PC-3 (cell line): ENCODE measurements around the gene CRAMP1.

ENCODE experiments used
- CTCF ChIP-seq: fragments of 300-600 bp; sonication (generic); conservative IDR thresholded peaks from 2 replicates; pipeline ENCODE4 v1.5.1; 2017; ENCODE audit warnings: antibody characterized with exemption, low read depth, mild to moderate bottlenecking, low read length
- EZH2phosphoT487 ChIP-seq: fragments of 300-600 bp; sonication (generic); IDR thresholded peaks from 2 replicates; pipeline ENCODE4 v1.6.1; 2018; ENCODE audit warnings: mild to moderate bottlenecking, antibody characterized with exemption, low read length, borderline replicate concordance

DNA sequence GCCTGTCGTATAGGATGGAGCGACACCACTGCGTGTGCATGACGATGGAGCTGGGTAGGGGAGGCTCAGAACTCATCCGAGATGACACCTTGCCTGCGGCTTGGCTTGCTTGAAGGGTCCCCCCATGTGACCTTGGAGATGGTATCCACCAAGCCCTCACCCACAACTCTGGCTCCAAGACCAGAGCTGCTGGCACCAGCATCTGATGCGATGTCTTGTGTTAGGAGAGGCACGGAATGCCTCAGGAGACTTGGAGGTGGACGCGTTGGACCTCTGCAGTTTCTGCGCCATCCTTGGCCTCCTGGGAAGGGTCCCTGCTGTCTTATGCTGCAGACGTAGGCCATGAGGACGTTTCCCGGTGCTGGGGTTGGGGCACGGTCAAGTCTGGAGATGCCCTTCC is 7.8 kb downstream of the CRAMP1 start:
- TF ChIP-seq EZH2phosphoT487: no peak
- no peak for TF ChIP-seq CTCF
